Renal cortex interstitium (tissue), 11 donors: ENCODE measurements around the gene UQCC5. TPM values are rescaled to one million over a fixed set of nuclear protein-coding genes. Genes with fewer than 3 reads are reported as not detected.

Experiments
- DNase-seq, 11 donors: peaks; one replicate each; pipeline ENCODE4 v3.0.0-alpha.2; 2013; ENCODE audit warnings: low read depth in 9 of 11, low spot score in 4 of 11; ENCODE audit errors: extremely low read depth in 1 of 11
- polyA plus RNA-seq, 3 donors: library from polyadenylated mRNA; unstranded; fragments of 120-200 nt; gene quantifications; one replicate each; pipeline ENCODE4 v1.2.1, GENCODE V29; 2013; ENCODE audit not compliant: insufficient read length in 3 of 3

UQCC5 gene
- polyA plus RNA-seq, 3 donors, result 17.4 to 28.2 (median 20.8) TPM

DNA sequence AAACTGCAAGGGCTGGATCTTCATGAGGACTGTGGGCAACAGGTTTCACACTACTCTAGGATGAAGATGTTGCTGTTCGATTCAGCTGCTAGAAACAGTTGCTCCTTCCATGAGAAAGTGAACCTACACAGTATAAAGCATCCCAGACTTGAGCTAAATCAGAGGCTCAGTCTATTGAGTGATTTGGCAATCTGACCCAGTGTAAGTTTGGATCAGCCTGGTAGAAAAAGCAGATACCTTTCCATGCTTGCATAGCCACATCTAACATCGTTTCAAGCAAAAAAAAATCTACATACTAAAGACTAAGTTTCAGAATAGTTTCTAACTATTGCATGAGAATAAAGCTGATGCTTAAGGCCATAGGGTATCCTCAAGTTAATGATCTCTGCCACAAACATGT is 4.6 kb downstream of the UQCC5 start:
- DNase-seq, result no peak

DNA sequence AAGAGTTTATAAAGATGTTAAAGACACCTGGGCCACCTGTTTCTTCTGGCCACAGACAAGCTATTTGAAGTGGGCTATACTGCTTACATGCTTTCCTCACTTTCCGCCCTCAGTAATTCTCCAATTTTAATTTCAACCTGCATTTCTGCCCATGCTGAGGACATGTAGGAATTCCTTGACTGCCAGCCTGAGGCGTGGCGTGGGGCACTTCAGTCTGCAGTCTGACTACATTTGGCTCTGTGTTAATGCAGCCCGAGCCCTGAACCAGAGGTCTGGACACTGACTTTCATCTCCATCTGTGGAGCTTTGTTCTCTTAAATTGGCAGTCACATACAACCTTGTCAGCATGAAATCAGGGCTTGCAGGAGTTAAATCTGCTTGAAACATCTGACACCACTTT is 8.5 kb downstream of the UQCC5 start:
- DNase-seq, result no peak

DNA sequence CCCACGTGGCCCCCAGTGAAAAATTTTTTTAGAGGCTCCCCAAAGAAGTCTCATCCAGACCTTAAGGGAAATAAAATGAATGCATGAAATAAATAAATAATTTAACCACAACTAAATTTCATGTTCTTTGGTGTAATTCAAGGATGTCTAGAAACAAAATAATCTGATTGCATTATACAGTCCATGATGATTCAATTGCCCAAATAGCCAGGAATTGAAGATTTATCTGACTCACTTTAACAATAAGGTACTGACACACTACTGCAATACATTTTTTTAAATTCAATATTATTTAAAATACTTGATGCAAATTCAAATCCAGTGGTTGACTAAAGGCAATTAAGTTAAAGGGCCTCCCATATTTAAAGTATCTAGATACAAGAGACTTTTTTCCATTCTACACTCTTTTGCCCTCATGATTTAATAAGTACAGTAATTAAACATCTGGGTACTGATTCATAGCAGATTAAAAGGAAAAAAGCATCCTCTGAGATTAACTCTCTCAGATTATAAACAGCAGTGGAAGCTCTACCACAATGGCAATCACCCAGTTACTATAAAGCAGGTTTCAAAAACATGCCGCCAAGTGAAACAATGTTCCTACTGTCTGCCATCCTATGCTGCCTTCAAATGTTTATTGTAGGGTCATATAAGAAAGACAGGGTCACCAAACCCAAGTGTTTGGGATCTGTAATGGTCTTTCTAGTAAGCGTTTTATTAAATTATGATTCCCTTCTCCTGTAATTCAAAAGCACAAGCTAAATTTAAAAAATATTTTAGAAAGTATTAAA is 9.9 kb downstream of the UQCC5 start:
- no peak for DNase-seq

DNA sequence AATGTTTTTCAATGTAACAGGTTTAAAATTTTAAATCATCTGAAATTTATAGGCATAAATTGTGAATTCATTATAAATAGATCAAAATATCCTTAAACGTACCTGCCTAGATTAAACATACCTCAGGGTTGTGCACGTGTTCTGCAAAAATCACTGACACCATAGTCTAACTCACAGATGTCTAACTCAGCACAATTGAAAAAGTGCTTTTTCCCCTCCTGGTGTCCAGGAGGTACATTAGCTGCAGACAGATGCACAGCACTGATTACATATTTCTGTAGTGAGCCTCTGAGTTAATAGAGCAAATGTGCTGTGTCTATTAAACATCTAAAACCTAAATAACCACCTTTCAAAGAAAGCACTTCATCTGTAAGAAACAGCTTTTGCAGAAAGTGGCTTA is 10.7 kb downstream of the UQCC5 start:
- no peak for DNase-seq

DNA sequence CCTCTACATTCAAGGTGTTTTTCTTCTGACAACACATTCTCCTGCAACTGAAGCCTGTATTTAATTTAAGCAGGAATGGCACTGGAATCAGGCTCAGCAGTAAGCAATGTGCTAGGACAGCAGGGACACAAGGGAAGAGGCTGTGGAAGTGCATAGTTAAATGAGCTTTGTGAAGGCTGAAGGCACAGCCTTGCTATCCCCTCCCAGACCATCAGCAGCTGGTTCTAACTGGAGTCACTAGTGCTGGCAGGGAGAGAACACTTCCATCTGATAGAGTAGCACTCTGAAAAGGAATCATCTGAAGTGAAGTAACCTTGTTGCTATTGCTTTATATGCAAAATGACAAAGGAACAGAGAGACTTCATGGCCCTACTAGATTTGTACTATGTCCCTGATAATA is 14.7 kb downstream of the UQCC5 start:
- DNase-seq, result no peak

DNA sequence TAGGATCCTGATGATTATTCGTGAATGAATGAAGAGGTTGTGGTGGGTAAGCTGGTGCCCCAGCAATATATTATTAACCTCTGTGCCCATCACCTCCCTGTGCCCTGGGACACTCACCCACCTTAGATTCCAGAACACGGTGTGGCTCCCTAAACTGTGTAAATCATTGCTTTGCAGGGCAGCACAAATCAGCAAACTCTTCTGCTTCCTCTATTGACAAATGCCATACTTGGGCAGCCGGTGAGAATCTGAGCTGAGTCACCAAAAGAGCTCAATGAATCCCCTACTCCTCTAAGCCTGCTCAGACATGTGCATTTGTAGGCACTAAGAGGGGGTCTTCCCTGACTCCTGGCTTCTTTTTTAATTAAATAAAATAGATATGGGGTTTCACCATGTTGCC is 15.7 kb downstream of the UQCC5 start:
- DNase-seq, result no peak

DNA sequence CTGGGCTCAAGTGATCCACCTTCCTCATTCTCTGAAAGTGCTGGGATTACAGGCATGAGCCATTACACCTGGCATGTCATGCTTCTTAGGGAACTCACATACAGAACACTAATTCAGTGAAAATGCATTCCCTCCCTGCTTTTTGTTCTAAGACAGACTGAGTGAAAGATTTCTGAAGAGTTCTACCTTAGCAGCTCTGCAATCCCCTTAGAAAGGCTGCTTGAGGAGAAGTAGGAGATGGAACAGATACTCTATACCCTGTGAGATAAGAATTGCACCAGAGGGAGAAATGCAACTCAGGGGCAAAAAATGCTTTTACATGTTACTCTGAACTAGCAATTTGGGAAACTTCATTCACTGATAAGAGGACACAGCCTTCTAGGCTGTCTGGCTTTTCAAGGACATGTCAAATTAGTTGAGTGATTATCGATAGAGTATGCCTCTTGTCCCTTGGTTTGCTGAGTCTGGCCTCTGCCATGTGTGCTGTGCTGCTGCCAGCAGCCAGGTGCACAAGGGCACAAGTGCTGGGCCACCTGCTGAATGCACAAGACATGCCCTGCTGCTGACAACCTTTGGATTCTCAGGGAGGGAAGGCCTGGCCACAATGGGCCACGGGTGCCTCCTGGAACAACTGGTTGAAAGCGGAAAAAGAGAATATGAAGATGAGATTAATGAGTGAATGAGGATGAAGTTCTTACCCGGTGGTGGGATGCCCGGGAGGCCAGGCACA is 17.8 kb downstream of the UQCC5 start:
- DNase-seq, result no peak

DNA sequence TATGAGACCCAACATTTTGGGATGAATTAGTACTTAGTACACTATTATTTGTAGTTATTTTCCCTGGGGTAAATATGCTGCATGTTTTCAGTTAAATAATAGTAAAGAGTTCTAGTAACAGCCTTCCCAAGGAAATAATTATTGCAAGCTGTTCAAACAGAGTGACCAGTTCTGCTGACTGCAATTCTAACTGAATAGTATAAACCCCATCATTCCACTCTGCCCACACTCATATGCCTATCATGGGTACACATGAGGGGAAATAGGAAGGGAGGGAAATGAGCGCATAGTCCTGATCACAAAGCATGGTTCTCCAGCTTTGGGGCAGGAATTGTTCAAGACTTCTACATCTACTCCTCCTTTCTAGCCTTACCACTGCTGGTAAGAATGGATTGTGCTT is 18.7 kb downstream of the UQCC5 start:
- DNase-seq, result no peak

DNA sequence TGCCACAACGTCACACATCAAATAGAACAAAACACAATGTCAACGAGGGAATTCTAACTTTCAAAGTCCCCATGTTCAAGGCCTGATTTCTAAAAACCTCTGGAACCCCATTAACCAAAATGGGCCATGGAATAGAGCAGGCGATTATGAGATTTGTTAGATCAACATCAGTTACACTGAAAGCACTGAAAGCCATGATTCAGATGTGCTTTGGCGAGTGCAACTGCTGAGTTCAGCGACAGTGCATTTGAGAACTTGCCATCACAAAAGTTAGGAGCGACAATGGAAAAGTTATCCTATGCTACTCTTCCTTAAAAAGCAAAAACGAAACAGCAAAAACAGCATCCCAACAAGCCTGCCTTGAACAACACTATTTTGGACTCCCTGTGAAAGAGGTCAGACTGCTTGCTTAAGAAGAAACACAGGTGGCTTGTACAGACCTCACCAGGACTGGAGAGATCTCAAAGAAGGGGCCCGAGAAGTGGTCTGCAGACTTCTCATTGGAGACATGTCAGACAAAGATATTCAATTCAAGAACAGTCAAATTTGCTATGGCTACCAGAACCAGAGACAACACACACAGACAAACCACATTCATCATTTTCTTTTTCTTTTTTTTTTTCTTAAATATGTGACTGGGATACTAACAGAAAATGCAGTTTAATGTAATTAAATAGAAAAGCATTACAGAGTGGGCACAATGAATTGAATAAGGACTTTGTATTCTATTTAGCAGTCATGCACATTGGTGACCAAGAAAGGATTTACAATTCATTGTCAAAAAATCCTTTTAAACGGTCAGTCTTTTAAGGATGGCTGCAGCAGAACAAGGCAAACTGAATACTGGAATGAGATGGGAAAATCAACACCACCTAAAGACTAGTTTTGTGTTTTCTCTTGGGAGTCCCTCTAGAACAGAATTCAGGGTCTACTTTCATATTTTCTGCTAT is 20.9 kb downstream of the UQCC5 start:
- DNase-seq, result no peak

DNA sequence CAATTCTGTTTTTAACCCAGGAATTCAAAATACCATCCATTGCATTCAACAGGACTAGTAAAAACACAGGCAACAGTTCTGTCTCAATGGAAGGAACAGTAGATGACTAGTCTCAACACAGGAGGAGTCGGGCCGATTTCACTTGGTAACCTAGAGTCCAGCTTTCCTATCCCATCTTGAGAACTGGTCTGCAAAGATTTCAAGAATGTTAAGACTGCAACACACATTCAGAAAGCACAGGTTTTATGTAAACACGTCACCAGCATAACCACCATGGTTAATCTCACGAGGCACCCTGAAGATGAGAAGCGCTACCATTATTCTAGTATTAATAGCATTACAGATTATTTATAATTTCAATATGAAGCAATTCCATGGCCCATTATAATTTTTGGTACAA is 22.0 kb downstream of the UQCC5 start:
- no peak for DNase-seq

DNA sequence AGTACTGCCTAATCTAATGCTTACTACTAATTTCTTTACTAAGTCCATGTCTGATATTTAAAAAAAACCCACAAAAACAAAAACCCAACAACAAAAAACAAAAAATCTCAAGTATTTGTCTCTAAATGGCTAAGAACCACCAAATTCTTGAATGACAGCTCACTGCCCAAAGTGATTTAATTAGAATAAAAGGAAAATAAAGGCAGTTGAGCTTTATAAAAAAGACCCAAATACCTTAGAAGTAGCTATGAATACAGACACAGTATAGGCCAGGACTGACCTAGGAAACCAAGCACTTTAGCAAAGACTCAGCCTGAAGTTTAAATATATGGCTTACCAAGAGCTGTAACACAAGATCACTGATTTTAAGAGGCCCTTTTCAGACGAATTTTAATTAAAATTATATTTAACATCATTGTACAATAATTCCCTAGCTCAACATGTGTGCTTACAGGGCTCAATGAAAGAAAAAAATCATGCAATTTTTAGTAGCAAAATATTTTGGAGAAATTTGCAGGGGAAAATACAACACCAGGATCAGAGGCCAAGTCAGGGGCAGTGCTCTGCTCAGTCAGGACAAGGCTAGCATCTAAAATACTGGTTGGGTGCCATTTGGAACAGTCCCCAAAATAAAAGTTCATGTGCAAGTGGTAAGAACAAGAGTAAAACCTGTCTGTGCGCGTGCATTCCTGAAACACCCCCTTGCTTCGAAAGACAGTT is 24.8 kb downstream of the UQCC5 start:
- DNase-seq, result no peak

DNA sequence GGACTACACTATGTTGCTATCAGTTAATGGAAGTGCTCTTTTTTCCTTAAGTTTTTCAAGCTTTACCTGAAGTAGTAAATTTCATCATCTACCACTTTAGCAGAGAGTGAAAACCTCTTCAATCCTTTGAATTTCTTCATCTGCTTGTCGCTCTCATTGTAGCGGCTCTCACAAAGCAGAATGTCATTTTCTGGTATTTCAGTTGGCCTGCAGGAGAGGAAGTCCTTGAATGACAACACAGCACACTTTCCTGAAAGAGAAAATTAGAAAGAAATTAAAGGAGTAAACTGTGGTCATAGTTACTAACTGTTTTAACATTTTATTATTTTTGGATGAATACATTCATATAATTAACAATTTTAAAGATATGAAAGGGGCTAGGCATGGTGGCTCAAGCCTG is 27.6 kb downstream of the UQCC5 start:
- DNase-seq, result no peak

DNA sequence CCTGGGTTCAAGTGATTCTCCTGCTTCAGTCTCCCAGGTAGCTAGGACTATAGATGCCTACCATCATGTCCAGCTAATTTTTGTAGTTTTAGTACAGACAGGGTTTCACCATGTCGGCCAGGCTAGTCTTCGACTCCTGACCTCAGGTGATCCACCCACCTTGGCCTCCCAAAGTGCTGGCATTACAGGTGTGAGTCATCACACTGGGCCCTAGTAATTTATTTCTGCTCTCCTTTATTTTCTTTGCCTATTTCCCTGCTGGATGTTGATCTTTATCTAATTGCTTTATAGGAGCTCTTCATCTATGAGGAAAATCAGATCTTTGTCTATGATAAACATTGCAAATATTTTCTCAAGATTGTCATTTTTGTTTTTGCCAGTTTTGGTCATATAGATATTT is 31.7 kb downstream of the UQCC5 start:
- DNase-seq, result no peak

DNA sequence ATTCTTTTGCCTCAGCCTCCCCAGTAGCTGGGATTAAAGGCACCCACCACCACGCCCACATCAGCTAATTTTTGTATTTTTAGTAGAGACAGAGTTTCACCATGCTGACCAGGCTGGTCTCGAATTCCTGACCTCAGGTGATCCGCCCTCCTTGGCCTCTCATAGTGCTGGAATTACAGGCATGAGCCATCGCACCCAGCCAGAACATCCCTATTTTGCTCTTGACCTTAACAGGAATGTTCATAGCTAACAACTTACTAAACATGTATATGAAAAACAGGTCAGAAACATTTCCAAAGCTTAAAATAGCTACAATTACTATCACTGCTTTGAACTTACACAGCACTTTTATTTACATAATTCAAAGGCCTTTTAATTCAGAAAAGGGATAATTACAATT is 33.7 kb downstream of the UQCC5 start:
- DNase-seq, result no peak

DNA sequence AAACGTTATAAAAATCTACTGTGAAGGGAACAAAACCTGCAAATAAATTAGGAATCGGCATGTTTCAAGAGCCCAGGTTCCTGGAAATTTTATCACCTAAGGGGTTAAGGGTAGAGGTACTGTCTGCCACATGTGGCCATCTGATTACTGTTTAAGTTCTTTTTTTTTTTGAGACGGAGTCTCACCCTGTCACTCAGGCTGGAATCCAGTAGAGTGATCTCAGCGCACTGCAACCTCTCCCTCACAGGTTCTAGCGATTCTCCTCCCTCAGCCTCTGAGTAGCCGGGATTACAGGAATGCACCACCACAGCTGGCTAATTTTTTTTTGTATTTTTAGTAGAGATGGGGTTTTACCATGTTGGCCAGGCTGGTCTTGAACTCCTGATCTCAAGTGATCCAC is 35.8 kb downstream of the UQCC5 start:
- DNase-seq, result no peak

DNA sequence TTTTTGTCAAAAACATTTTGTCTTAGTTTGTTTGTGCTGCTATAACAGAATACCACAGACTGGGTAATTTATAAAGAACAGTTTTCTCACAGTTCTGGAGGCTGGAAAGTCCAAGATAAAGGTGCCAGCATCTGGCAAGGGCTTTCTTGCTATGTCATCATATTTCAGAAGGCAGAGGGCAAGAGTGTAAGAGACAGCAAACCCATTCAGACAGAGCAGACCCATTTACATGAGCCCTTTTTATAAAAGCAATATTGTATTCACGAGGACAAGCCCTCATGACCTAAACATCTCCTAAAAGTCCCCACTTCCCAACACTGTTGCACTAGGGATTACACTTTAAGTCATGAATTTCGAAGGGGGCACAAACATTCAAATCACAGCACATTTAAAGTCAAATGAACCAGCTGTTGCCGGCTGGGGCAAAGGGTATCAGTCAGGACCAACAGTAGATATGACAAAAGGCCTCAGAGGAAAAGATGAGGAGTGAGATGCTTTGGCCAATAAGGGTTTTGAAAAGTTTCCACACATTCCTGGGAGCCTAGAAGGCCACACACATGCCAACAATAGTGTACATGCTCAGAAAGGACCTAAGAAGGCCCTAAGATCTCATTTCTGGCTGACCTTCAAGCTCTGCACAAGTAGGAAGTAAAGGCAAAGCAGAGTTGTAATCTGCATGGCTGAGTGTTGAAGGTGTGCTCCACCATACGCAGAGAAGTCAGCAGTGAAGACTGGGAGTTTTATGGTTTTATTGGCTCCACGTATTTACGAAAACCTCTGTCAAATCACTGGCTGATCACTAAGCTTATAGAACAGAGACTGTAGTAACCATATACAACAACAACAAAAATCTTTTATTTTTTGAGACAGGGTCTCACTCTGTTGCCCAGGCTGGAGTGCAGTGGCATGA is 37.9 kb downstream of the UQCC5 start:
- no peak for DNase-seq
